Transverse colon (tissue), 4 donors: ENCODE data around the gene BPHL. TPM values are rescaled to one million over a fixed set of nuclear protein-coding genes. Genes with fewer than 3 reads are reported as not detected.

ENCODE experiments used
- DNase-seq: peaks from one replicate; pipeline ENCODE4 v3.0.0-alpha.2; 2019
- H3K27ac ChIP-seq, 4 donors: fragments of 200-600 bp; sonication (generic); 2 replicates each; pipeline ENCODE4 v1.5.1; 2016 to 2018; ENCODE audit warnings: inconsistent platforms in 4 of 4
- H3K27me3 ChIP-seq: fragments of 200-600 bp; sonication (generic); 2 replicates; pipeline ENCODE4 v1.5.1; 2017; ENCODE audit warnings: inconsistent platforms
- H3K36me3 ChIP-seq, 4 donors: fragments of 200-600 bp; sonication (generic); 2 replicates each; pipeline ENCODE4 v1.5.1; 2017 to 2019; ENCODE audit warnings: inconsistent platforms in 4 of 4
- H3K4me1 ChIP-seq, 4 donors: fragments of 200-600 bp; sonication (generic); 2 replicates each; pipeline ENCODE4 v1.5.1; 2017 to 2020; ENCODE audit warnings: inconsistent platforms in 4 of 4
- H3K4me3 ChIP-seq, 4 donors: fragments of 200-600 bp; sonication (generic); 1 replicate in 1 of 4; 2 replicates in 3 of 4; pipeline versions ENCODE4 v1.5.1 to v1.6.1; 2017 to 2019; ENCODE audit warnings: inconsistent platforms in 4 of 4
- H3K9me3 ChIP-seq, 2 donors: fragments of 200-600 bp; sonication (generic); 2 replicates each; pipeline ENCODE4 v1.5.1; 2017 to 2019; ENCODE audit warnings: inconsistent platforms in 2 of 2
- EP300 ChIP-seq: sonication (generic); formaldehyde crosslinking; IDR thresholded peaks from one replicate; pipeline ENCODE4 v1.6.1; 2017; ENCODE audit warnings: antibody characterized with exemption, low read depth
- POLR2A ChIP-seq: fragments of 450-650 bp; IDR thresholded peaks from one replicate; pipeline ENCODE4 v1.6.1; 2016; ENCODE audit warnings: antibody characterized with exemption, mild to moderate bottlenecking, moderate library complexity
- POLR2AphosphoS5 ChIP-seq, 3 donors: sonication (generic); formaldehyde crosslinking; IDR thresholded peaks; one replicate each; pipeline ENCODE4 v1.6.1; 2016; ENCODE audit warnings: antibody characterized with exemption in 3 of 3
- WGBS, 2 donors: methylation state at CpG; one replicate each; pipeline ENCODE4 v1.1.5; 2018; ENCODE audit warnings: low coverage in 1 of 2; 5-methylcytosine and 5-hydroxymethylcytosine counted together
- in situ Hi-C, 4 donors: fragments of 200-750 bp; cut with MboI; loops; one replicate each; pipeline versions ENCODE4 v1.15.0 to v1.15.1; 2017; ENCODE audit warnings: low sequenced_read_pairs in 3 of 4, low pct_ligation_motif_present in 1 of 4, low pct_unique_long_range_greater_than_20kb in 1 of 4
- intact Hi-C: fragments of 100-400 bp; cut with DNase I; formaldehyde crosslinking; loops from one replicate; pipeline ENCODE4 v1.15.1; 2023; ENCODE audit warnings: low total_unique reads
- total RNA-seq, 4 donors: library from RNA; depleted of rRNA; stranded (reverse); fragments of >200 nt; gene quantifications; one replicate each; pipeline ENCODE4 v1.1.0, GENCODE V29; 2016
- TF ChIP-seq, protein P1 (sequence below), 5 experiments: fragments of 200-600 bp in 3 of 5; fragments of 450-650 bp in 2 of 5; sonication (generic) in 3 of 5; IDR thresholded peaks; 1 replicate in 2 of 5; 2 replicates in 3 of 5; pipeline ENCODE4 v1.5.1; 2016 to 2017; ENCODE audit warnings: antibody characterized with exemption in 5 of 5, inconsistent platforms in 3 of 5, mild to moderate bottlenecking in 2 of 5, moderate library complexity in 1 of 5

The BPHL gene
- total RNA-seq, 4 donors from 2014 or later = 16.1 to 32.5 (median 21.2) TPM

DNA sequence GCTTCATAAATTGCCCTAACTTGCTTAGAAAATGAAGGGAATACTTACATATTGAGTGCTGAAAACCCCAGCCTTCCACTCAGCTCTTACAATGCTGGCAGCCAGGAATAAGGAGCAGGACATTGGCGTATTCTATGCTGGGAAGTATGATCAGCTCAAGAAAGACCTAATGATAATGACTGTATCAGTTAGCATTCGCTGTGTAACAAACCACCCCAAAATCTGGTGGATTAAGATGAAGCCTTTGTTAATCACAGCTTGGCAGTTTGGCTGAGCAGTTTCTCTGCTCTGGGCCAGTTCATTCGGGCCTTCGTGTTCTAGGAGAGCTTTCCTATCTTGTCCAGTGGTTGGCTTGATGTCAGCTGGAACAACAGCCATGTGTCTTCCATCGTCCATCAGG is 72.3 kb downstream of the BPHL start:
- H3K9me3 ChIP-seq = no peaks in the 10 kb centered on the region
- H3K27me3 ChIP-seq = no peaks in the 10 kb centered on the region
- no peak for TF ChIP-seq POLR2AphosphoS5 (IDR thresholded peaks at IDR 0.05)
- no peak for TF ChIP-seq POLR2A
- TF ChIP-seq, protein P1, sequence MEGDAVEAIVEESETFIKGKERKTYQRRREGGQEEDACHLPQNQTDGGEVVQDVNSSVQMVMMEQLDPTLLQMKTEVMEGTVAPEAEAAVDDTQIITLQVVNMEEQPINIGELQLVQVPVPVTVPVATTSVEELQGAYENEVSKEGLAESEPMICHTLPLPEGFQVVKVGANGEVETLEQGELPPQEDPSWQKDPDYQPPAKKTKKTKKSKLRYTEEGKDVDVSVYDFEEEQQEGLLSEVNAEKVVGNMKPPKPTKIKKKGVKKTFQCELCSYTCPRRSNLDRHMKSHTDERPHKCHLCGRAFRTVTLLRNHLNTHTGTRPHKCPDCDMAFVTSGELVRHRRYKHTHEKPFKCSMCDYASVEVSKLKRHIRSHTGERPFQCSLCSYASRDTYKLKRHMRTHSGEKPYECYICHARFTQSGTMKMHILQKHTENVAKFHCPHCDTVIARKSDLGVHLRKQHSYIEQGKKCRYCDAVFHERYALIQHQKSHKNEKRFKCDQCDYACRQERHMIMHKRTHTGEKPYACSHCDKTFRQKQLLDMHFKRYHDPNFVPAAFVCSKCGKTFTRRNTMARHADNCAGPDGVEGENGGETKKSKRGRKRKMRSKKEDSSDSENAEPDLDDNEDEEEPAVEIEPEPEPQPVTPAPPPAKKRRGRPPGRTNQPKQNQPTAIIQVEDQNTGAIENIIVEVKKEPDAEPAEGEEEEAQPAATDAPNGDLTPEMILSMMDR (IDR thresholded peaks at IDR 0.05) = no peak
- TF ChIP-seq EP300 = no peak
- H3K27ac ChIP-seq = no peak overlapping the region
- H3K36me3 ChIP-seq = no peaks in the 10 kb centered on the region
- no peaks in the 10 kb centered on the region for H3K4me1 ChIP-seq
- no peak for DNase-seq
- H3K4me3 ChIP-seq = no peak overlapping the region
- in situ Hi-C loops (no loop called here), intact Hi-C loops (no loop called here)
- 86 to 93% methylated on average over 2 to 5 of the region's 5 CpGs for WGBS, 2 donors

DNA sequence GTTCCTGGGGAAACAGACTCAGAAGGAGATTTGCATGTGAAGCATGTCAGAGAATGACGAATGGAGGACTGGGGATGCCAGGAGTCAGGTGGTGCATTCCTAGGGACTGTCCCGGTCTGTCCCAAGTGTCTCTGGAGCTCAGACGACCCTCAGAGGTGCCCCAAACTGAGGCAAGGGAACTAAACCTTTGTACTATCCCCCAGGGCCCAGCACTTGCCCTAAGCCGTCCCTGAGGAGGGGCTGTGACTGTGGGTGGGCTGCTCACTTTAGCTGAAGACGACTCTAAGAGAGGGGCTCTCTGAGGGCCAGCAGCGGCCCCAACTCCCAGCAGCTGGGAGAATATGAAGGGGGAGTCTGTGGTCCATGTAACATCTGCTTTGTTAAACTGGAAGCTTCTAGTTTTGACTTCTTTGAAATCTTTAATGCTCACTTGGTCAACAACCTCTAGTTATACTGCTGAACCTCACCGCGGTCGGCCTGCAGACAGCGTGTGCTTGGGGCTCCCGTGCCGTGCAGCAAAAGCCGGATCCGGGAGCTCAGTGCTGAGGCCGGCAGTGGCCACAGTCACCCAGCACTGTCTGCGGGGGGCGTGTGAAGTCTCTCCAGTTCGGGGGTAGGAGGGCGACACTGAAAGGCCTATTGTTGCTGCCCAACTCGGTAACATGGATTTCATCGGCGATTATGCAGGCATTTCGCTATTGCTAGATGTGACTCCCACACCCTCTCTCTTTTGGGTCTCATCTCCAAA is 74.8 kb downstream of the BPHL start:
- WGBS, 2 donors = 87 to 100% methylated on average over 1 to 23 of the region's 23 CpGs
- no peak for DNase-seq
- H3K27me3 ChIP-seq = no peaks in the 10 kb centered on the region
- H3K27ac ChIP-seq = no peak overlapping the region
- in situ Hi-C loops = no loop called here
- H3K36me3 ChIP-seq = no peaks in the 10 kb centered on the region
- no peaks in the 10 kb centered on the region for H3K9me3 ChIP-seq
- no peak overlapping the region for H3K4me3 ChIP-seq
- no peaks in the 10 kb centered on the region for H3K4me1 ChIP-seq
- TF ChIP-seq EP300 (no peak), POLR2A (no peak), POLR2AphosphoS5 (IDR thresholded peaks at IDR 0.05) (no peak)
- TF ChIP-seq, protein P1 (IDR thresholded peaks at IDR 0.05) = no peak
- intact Hi-C loops = no loop called here

DNA sequence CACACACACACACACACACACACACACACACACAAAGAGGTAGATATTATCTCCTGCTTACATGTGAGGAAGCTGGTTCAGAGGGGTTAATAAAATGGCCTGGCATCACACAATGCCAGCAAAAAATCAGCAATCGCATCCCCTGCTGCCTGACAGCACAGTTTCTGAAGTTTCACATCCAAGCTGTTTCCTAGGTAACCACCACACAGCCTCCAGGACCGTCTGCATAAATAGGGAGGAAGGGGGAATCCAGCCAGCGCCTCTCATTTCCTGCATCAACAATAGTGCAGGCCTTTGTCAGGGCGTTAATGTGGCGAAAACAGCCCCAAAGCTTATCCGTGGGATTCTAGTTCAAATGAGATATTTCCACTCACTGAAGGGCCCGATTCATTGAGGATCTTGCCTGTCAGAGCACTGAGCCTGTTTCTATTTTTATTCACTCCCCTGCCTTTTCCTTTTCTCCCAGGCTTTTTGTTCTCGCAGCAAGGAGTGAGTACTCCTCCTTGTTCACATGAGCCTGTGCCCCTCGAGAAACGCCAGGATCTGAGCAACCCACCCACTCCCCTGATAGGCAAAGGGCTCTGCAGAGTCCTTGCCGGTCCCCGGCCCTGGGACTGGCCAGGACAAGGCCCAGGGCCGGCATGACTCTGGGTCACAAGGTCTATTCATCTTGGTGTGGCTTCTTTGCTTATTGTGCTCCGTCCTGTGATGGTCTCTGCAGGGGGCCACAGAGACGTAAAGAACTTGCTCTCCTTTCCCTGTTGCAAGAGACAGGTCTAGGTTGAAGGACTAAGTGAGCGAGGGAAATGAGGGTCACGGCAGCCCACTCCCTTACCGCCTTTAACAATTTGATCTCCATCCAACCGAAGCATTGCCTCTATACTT is 76.3 kb downstream of the BPHL start:
- no peak for DNase-seq
- intact Hi-C loops = no loop called here
- no peaks in the 10 kb centered on the region for H3K36me3 ChIP-seq
- H3K27me3 ChIP-seq = no peaks in the 10 kb centered on the region
- H3K27ac ChIP-seq = no peak overlapping the region
- TF ChIP-seq POLR2AphosphoS5 (IDR thresholded peaks at IDR 0.05) = no peak
- TF ChIP-seq EP300 = no peak
- TF ChIP-seq POLR2A = no peak
- TF ChIP-seq, protein P1 (IDR thresholded peaks at IDR 0.05) = no peak
- no peak overlapping the region for H3K4me3 ChIP-seq
- no peaks in the 10 kb centered on the region for H3K4me1 ChIP-seq
- in situ Hi-C loops = no loop called here
- 72 to 86% methylated on average over 11 to 19 of the region's 19 CpGs for WGBS, 2 donors
- H3K9me3 ChIP-seq = no peaks in the 10 kb centered on the region

DNA sequence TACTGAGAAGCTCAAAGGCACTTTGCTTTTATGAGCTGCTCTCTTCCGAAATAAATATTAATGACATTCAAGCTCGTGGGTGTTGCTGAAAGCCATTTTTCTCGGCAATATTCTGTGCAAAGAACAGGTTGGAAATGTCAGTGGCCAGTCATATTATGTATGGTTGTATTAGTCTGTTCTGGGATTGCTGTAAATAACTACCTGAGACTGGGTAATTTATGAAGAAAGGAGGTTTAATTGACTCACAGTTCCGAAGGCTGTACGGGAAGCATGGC is 76.8 kb downstream of the BPHL start:
- Histone ChIP-seq H3K4me1 (no peaks in the 10 kb centered on the region), H3K4me3 (no peak overlapping the region), H3K36me3 (no peaks in the 10 kb centered on the region), H3K27ac (no peak overlapping the region), H3K27me3 (no peaks in the 10 kb centered on the region), H3K9me3 (no peaks in the 10 kb centered on the region)
- intact Hi-C loops (no loop called here), in situ Hi-C loops (no loop called here)
- 63 to 72% methylated on average over 5 of the region's 5 CpGs for WGBS, 2 donors
- no peak for DNase-seq
- TF ChIP-seq POLR2AphosphoS5 (IDR thresholded peaks at IDR 0.05) (no peak), POLR2A (no peak), EP300 (no peak)
- TF ChIP-seq, protein P1 (IDR thresholded peaks at IDR 0.05) = no peak
